HepG2 (cell line): ENCODE data around the gene ALDH16A1. TPM values are rescaled to one million over a fixed set of nuclear protein-coding genes. Genes with fewer than 3 reads are reported as not detected.
A peak's percentile ranks its signal among the peaks of the same experiment; 100 is the strongest.

ENCODE experiments used
- BRCA1 ChIP-seq: sonication (generic); formaldehyde crosslinking; IDR thresholded peaks from 2 replicates; pipeline ENCODE4 v1.4.0; 2020; ENCODE audit warnings: missing genetic modification reagents
- HES4 ChIP-seq: sonication (generic); formaldehyde crosslinking; IDR thresholded peaks from 2 replicates; pipeline ENCODE4 v1.9.0; 2021; ENCODE audit warnings: mild to moderate bottlenecking, missing genetic modification reagents, borderline replicate concordance
- ISX ChIP-seq: sonication (generic); formaldehyde crosslinking; conservative IDR thresholded peaks from 2 replicates; pipeline ENCODE4 v1.5.0; 2020; ENCODE audit warnings: missing genetic modification reagents
- KMT2A ChIP-seq: sonication (generic); formaldehyde crosslinking; IDR thresholded peaks from 2 replicates; pipeline ENCODE4 v1.4.0; 2020; ENCODE audit warnings: missing genetic modification reagents
- MED8 ChIP-seq: sonication (generic); formaldehyde crosslinking; IDR thresholded peaks from 2 replicates; pipeline ENCODE4 v1.8.1; 2023; ENCODE audit warnings: mild to moderate bottlenecking, missing genetic modification reagents; ENCODE audit not compliant: insufficient replicate concordance
- NCOA5 ChIP-seq: sonication (generic); formaldehyde crosslinking; IDR thresholded peaks from 2 replicates; pipeline ENCODE4 v1.4.0; 2020; ENCODE audit warnings: missing genetic modification reagents
- NPAS2 ChIP-seq: sonication (generic); formaldehyde crosslinking; IDR thresholded peaks from 2 replicates; pipeline ENCODE4 v1.8.0; 2022; ENCODE audit warnings: mild to moderate bottlenecking, missing genetic modification reagents, borderline replicate concordance
- PATZ1 ChIP-seq: sonication (generic); formaldehyde crosslinking; IDR thresholded peaks from 2 replicates; pipeline ENCODE4 v1.4.0; 2020; ENCODE audit warnings: missing genetic modification reagents
- RBM39 ChIP-seq: fragments of 200-400 bp; formaldehyde crosslinking; IDR thresholded peaks from one replicate; pipeline ENCODE4 v1.6.1; 2018; ENCODE audit warnings: antibody characterized with exemption, mild to moderate bottlenecking, low read depth, low read length; ENCODE audit not compliant: poor library complexity, severe bottlenecking
- RXRB ChIP-seq: IDR thresholded peaks from 2 replicates; pipeline ENCODE4 v1.6.1; 2016; ENCODE audit warnings: borderline replicate concordance, missing genetic modification reagents, missing compliant biosample characterization
- SATB2 ChIP-seq: sonication (generic); formaldehyde crosslinking; IDR thresholded peaks from 2 replicates; pipeline ENCODE4 v1.5.0; 2020; ENCODE audit warnings: missing genetic modification reagents
- SOX5 ChIP-seq: IDR thresholded peaks from 2 replicates; pipeline ENCODE4 v1.6.1; 2016; ENCODE audit warnings: borderline replicate concordance
- ZBED4 ChIP-seq: sonication (generic); formaldehyde crosslinking; IDR thresholded peaks from 2 replicates; pipeline ENCODE4 v1.4.0; 2020; ENCODE audit warnings: missing genetic modification reagents, borderline replicate concordance
- ZBTB2 ChIP-seq: sonication (generic); formaldehyde crosslinking; IDR thresholded peaks from 2 replicates; pipeline ENCODE4 v1.8.0; 2022; ENCODE audit warnings: low read depth, missing genetic modification reagents
- ZFYVE20 ChIP-seq: sonication (generic); formaldehyde crosslinking; IDR thresholded peaks from 2 replicates; pipeline ENCODE4 v1.8.0; 2023; ENCODE audit warnings: low read depth, mild to moderate bottlenecking, moderate library complexity, missing genetic modification reagents, borderline replicate concordance
- ZMYM3 ChIP-seq: sonication (generic); formaldehyde crosslinking; IDR thresholded peaks from 2 replicates; pipeline ENCODE4 v1.5.1; 2020; ENCODE audit warnings: mild to moderate bottlenecking, missing genetic modification reagents
- ZNF354B ChIP-seq: sonication (generic); formaldehyde crosslinking; IDR thresholded peaks from 2 replicates; pipeline ENCODE4 v1.8.0; 2022; ENCODE audit warnings: mild to moderate bottlenecking, missing genetic modification reagents
- ZNF543 ChIP-seq: sonication (generic); formaldehyde crosslinking; IDR thresholded peaks from 2 replicates; pipeline ENCODE4 v1.4.0; 2020; ENCODE audit warnings: mild to moderate bottlenecking, missing genetic modification reagents
- ZNF589 ChIP-seq: sonication (generic); formaldehyde crosslinking; conservative IDR thresholded peaks from 2 replicates; pipeline ENCODE4 v1.8.0; 2022; ENCODE audit warnings: mild to moderate bottlenecking, moderate library complexity, missing genetic modification reagents
- ZNF674 ChIP-seq: sonication (generic); formaldehyde crosslinking; IDR thresholded peaks from 2 replicates; pipeline ENCODE4 v1.5.0; 2020; ENCODE audit warnings: low read depth, mild to moderate bottlenecking, missing genetic modification reagents
- ZNF770 ChIP-seq: sonication (generic); formaldehyde crosslinking; IDR thresholded peaks from 2 replicates; pipeline ENCODE4 v1.5.0; 2020; ENCODE audit warnings: mild to moderate bottlenecking, missing genetic modification reagents
- polyA plus RNA-seq, 8 experiments: library from polyadenylated mRNA; depleted of rRNA in 3 of 8; stranded (reverse) in 7 of 8; unstranded in 1 of 8; fragments of >200 nt; fragmentation: Illumina TruSeq in 4 of 8; extraction: Trizol in 4 of 8; gene quantifications; 2 replicates each; pipeline versions ENCODE4 v1.2.1 to v1.2.3, GENCODE V29; 2011 to 2016; ENCODE audit warnings: low read depth in 4 of 8, missing spikeins in 1 of 8, mixed read lengths in 1 of 8; ENCODE audit not compliant: insufficient read depth in 1 of 8
- total RNA-seq, 5 experiments: library from RNA; depleted of rRNA; stranded (reverse); fragments of >200 nt; fragmentation: Illumina TruSeq; extraction: Trizol; gene quantifications; 2 replicates each; pipeline ENCODE4 v1.2.3, GENCODE V29; 2016; ENCODE audit warnings: low read depth in 1 of 5

Gene ALDH16A1
- total and polyA plus RNA-seq, 2 of the 13 experiments (the other 11 are each of a cell fraction or from before 2014, with no cell fraction given) = 8.4 to 34.9 TPM

GRCh38 chr19:49486710-49487276 lies 33.8 kb downstream of the ALDH16A1 start (continued):
- no peak for TF ChIP-seq ZNF674
- no peak for TF ChIP-seq SOX5 (CRISPR knock-in tag)
- TF ChIP-seq HES4 = no peak
- TF ChIP-seq NCOA5 (CRISPR knock-in tag) = no peak
- 0 out of 2 replicates have a peak, but pooled peaks have one; percentile 5 for TF ChIP-seq ZNF589
- TF ChIP-seq BRCA1 (CRISPR knock-in tag) = 0 out of 2 replicates have a peak, but pooled peaks have one; percentile 6
- TF ChIP-seq ZNF770 = peak; percentile 98
- TF ChIP-seq ZBED4 (CRISPR knock-in tag) = no peak
- no peak for TF ChIP-seq ZBTB2 (CRISPR knock-in tag)
- TF ChIP-seq MED8 = no peak
- TF ChIP-seq RXRB (CRISPR knock-in tag) = no peak
- TF ChIP-seq SATB2 (CRISPR knock-in tag) = 0 out of 2 replicates have a peak, but pooled peaks have one; percentile 0
- no peak for TF ChIP-seq ZNF354B (CRISPR knock-in tag)
- peak; percentile 88; the same call in 1 of the 2 replicates for TF ChIP-seq ZMYM3 (CRISPR knock-in tag)
- TF ChIP-seq ZNF543 (CRISPR knock-in tag) = 0 out of 2 replicates have a peak, but pooled peaks have one; percentile 28
- TF ChIP-seq NPAS2 (CRISPR knock-in tag) = no peak
- TF ChIP-seq KMT2A (CRISPR knock-in tag) = no peak
- no peak for TF ChIP-seq ZFYVE20 (CRISPR knock-in tag)
- TF ChIP-seq PATZ1 = no peak
- TF ChIP-seq RBM39 = no peak
- 0 out of 2 replicates have a peak, but pooled peaks have one; percentile 15 for TF ChIP-seq ISX (CRISPR knock-in tag)
